ENCODE results near the gene PIGZ.
"Not testable (repeated sequence)": the region's sequence is repeated elsewhere in the genome, so short reads cannot be mapped to it uniquely, and the experiment has no call there.

PIGZ gene

DNA sequence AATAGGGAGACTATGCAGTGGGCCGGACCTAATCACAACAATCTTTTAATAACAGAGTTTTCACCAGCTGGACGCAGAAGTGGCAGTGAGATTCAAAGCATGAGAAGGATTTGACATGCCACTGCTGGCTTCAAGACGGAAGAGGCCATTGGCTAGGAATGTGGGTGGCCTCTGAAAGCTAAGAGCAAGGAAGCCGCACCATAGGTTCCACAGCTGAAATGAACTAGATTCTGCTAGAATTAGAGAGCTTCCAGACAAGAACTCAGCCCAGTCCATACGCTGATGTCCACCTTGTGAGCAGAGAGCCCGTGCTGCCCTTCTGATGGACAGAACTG is 19.4 kb downstream of the PIGZ start:
- DNase-seq (ENCODE audit: low spot score) = no peak

DNA sequence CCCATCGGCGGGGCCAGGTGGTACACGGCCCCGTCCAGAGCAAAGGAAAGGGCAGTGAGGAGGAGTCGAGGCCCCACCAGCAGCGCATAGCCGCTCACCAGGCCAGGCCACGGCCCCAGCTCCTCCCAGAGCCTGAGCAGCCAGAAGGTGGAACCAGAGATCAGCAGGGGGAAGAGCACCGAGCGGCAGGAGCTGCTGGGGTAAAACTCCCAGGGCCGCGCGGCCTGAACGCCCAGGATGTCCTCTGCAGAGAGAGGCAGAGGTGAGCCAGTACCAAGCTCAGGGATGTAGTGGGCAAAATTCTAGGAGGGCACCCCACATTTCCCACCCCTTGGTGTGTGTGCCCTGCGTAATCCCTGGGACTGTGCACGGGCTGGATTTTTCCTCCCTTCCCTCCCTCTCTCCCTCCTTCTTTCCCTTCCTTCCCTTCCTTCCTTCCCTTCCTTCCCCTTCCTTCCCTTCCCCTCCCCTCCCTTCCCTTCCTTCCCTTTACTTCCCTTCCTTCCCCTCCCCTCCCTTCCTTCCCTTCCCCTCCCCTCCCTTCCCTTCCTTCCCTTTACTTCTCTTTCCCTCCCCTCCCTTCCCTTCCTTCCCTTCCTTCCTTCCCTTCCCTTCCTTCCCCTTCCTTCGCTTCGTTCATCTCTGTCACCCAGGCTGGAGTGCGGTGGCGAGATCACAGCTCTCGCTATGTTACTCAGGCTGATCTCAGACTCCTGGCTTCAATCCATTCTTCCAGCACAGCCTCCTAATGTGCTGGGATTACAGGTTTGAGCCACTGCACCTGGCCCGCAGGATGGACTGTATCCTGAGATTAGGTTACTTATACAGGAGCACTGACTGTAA is 20.0 kb downstream of the PIGZ start:
- DNase-seq (ENCODE audit: low spot score) = peak; percentile 23

- DNase-seq (ENCODE audit: low spot score) = no peak
These were observed 20.7 kb downstream of the PIGZ start for GRCh38 chr3:196947860-196948441.

- DNase-seq (ENCODE audit: low spot score) = peak; percentile 24
These were observed 21.3 kb downstream of the PIGZ start for GRCh38 chr3:196947136-196947859.

GRCh38 chr3:196944037-196944790 is 24.4 kb downstream of the PIGZ start:
- DNase-seq (ENCODE audit: low spot score) = not testable (repeated sequence)

DNA sequence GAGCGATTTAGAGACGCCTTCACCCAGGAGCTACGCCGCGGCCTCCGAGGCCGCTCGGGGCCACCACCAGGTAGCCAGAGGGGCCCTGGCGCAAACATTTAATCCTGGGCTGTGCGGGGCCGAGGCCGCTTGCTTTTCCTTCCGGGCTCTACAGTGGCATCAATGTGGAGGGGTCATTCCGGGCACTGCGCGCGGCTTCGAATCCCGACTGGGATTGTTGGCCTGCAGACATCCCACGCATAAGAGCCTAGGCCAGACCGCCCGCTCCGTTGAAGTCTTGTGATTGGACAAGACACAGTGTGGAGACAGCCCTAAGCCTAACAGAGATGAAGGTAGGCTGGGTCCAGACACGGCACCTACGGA is 25.7 kb downstream of the PIGZ start:
- peak; percentile 20 for DNase-seq (ENCODE audit: low spot score)

DNA sequence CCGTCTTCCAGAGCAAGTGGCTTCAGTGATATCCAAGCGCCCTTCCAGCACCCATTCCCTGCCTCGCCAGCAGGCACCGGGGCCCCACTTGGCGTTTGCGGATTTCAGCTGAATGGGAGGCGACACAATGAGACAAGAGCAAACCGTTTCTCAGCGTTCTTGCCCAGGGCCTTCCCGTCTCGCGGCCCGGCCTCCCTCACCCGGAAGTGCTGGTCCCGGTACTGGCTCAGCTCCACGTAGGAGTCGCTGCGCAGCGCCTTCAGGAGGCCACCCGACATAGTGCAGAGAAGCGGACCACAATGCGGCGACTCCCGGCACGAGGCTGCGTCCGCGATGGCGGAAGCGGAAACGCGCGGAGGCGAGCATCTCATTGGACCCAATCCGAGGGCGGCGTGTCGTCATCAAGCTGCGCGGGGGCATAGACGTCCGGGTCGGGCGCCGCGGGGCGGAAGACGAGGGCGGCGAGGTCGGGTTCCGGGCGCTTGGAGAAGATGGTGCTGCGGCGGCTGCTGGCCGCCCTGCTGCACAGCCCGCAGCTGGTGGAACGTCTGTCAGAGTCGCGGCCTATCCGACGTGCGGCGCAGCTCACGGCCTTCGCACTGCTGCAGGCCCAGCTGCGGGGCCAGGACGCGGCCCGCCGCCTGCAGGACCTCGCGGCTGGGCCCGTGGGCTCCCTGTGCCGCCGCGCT is 26.3 kb downstream of the PIGZ start, which contains the start of gene NCBP2:
Gene NCBP2, minus strand, starts transcription at position 303 of the 689 bp plus-strand sequence. Its CDS starts 25 bp downstream, at position 278.
- peak; percentile 98 for DNase-seq (ENCODE audit: low spot score)

DNA sequence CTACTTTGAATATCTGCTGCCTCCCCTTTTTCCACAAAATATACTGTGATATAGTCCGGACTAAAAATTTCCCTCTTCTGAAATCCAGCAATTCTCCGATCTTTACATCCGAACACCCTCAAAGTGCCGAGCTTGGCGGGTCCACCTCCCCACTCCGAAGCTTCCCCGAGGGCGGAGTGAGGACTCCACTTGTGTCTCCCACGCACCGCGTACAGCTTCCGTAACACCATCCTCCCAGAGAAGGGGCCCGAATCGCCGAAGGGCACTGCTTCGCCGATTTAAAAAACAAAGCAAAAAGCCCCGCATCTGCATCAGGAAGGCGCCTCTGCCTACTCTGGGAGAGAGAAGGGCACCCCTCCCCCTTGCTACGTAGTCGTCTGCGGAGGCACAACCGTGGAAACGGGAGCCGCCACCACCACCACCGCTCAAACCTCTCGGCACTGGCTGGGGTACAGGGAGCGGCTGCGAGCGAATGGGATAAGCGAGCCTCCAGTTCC is 26.9 kb downstream of the PIGZ start:
- DNase-seq (ENCODE audit: low spot score) = peak; percentile 62

GRCh38 chr3:196938576-196938975 is 30.1 kb downstream of the PIGZ start:
- no peak for DNase-seq (ENCODE audit: low spot score)

GRCh38 chr3:196938124-196938523 is 30.5 kb downstream of the PIGZ start:
- DNase-seq (ENCODE audit: low spot score) = no peak

DNA sequence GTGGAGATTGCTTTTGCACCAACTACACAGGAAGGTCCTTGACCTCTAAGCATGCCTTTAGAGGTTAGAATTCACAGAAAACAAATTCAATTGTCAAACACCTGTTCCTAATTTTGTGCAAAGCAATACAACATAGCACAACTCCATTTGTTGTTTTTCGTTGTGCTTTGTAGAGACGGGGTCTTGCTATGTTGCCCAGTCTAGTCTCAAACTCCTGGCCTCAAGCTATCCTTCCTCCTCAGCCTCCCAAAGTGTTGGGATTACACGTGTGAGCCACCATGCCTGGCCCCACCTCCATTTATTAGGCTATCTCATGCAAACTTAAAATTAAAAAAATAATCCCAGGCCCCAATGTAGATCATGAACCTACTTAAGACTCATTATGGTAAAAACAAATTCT is 32.3 kb downstream of the PIGZ start:
- DNase-seq (ENCODE audit: low spot score) = no peak

DNA sequence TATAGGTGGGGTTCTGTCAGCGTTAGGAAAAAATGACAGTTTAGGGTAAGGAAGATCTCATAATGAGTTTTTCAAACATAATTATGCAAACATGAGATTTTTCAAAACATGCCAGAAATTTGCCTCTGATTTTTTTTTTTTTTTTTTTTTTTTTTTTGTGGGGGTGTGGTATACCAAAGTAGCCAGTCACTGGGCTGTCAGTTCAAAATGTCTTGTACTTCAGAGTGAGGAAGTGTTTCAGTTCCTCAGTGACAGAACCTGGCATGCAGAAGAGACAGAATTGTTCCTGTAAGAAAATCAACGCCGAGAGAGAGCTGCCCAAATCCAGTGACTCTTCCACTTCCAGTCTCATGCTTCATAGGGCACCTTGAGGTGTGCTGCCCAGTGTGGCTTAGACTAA is 36.0 kb downstream of the PIGZ start:
- DNase-seq (ENCODE audit: low spot score) = no peak

DNA sequence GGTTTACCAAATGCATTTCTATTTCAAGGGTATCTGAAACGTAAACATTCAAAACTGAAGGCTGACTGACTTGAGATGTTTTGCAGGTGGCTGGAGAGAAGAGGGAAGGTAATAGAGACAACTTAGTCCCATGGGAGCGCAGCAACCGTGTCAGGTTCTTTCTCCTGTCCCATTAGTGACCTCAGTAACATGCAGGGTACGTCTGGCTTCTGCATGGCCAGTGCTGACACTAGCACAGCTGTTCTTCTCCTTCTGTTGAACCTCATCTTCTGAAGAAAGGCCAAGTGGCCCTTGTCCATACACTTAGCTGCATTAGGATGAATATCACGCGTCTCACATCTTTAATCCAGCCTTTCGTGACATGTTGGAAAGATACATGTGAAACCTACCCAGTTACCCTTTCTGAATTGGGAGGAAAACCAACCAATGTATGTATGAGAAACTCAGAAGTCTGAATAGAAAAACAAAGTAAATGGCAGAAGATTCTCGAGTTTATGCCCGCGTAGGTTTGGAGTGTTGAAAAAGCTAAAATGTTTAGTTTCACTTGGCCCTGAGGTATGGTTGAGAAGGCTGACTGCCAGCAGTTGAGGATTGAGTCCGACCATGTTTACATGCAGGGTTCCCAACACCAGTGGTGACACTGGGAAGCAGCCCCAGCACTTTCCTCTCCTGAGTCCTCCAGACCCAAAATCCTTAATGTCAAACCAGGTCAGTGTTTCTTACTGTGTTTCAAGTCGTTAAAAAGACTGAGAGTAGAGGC is 36.6 kb downstream of the PIGZ start:
- no peak for DNase-seq (ENCODE audit: low spot score)

DNA sequence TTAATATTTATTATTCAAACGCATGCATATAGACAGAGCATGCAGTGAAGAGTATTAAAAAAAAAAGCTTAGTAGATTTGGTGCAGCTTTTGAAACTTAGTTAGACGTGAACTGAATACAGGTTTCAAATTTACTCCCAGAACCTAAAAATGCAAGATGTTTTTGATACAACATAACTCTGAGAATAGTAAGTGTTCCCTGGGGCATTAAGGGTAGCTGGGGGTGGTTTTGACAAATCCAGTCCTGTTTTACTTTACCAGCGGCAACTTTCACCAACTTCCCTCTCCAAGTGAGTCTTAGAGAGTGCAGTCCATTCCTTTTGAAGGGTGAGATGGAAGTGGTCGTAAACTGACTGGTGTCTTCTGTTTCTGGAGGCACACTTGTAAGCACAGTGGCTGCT is 37.5 kb downstream of the PIGZ start:
- no peak for DNase-seq (ENCODE audit: low spot score)

DNA sequence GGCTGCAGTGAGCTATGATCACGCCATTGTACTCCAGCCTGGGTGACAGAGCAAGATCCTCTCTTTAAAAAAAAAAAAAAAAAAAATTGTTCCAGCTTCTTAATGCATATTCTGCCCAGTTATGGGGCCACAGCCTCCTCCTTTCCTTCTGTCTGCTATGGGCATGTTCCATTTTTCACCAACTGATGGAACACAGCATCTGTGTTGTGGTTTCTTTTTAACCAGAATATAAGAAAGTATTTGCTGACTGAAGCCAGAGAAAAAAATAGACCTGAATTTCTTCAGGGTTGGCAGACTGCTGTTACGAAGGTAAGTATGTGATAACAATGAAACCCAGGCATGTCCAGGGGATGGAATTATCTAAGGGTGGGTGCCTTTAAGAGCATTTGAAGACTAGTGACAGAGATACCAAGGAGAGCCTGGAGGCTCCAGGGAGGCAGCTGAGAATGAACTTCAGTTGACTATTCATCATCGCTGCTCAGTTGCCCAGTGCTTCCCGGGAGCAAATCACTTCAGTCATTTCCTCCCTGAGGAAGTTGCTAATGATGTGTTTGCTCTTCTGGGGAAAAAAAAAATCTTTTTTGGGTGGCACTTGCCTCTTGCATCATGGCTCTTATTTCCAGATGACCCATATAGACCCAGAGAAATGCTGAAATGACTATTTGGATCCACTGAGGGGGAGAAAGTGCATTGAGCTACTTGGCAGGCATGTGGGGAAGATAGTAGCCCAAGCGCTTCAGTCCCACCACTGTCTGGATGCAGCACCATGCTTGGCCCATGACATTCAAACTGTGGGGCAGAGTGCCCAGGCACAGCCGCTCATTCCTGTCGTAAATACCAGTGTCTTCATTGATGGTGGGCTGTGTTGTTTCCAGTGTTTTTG is 40.8 kb downstream of the PIGZ start:
- no peak for DNase-seq (ENCODE audit: low spot score)

DNA sequence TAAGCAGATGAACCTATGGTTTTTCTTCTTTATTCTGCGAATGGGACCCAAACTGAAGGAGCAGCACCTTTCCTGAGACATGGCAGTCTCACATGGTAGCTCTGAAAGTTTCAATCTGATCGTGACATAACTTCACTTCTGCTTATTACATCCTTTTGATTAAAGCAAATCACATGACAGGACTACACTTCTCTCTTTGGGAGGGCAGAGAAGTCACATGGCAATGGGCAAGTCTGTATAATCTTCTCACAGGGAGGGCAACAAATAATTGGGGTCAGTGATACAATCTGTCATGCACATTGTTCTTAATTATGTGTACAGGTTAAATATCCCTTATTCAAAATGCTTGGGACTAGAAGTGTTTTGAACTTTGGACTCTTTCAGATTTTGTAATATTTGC is 47.9 kb downstream of the PIGZ start:
- no peak for DNase-seq (ENCODE audit: low spot score)

GRCh38 chr3:196918968-196919367 is 49.7 kb downstream of the PIGZ start:
- DNase-seq (ENCODE audit: low spot score) = no peak

DNA sequence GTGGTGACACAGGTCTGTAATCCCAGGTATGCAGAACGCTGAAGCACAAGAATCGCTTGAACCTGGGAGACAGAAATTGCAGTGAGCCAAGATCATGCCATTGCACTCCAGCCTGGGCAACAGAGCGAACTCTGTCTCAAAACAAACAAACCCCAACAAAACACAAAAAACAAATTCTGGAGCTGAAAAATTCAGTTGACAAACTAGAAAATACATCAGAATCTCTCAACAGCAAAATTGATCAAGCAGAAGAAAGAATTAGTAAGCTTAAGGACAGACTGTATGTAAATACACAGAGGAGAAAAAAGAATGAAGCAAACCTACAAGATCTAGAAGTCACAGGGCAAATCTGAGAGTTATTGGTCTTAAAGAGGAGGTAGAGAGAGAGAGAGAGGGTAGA is 51.6 kb downstream of the PIGZ start:
- no peak for DNase-seq (ENCODE audit: low spot score)

DNA sequence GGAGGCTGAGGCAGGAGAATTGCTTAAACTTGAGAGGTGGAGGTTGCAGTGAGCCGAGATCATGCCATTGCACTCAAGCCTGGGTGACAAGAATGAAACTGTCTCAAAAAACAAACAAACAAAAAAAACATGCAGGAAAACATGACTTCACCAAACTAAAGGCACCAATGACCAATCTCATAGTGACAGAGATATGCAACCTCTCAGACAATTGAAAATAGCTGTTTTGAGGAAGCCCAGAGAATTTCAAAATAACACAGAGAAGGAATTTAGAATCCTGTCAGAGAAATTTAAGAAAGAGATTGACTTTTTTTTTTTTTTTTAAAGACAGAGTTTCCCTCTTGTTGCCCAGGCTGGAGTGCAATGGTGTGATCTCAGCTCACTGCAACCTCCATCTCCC is 52.4 kb downstream of the PIGZ start:
- DNase-seq (ENCODE audit: low spot score) = no peak

DNA sequence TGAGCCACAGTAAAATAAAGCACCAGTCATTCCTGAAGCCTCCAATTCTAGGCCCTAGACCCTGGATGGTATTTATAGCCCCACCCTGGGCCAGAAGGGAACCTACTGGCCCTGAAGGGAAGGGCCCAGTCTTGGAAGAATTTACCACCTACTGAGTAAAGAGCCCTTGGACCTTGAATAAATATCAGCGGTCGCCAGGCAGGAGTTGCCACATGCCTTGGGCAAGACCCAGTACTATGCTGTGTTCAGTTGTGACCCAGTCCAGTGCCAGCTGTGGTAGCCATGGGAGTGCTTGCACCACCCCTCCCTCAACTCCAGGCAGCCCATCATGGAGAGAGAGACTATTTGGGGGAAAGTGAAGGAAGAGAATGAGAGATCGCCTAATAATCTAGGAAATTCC is 53.3 kb downstream of the PIGZ start:
- no peak for DNase-seq (ENCODE audit: low spot score)
